ENCODE data around the gene SLC9A4.

The SLC9A4 gene

DNA sequence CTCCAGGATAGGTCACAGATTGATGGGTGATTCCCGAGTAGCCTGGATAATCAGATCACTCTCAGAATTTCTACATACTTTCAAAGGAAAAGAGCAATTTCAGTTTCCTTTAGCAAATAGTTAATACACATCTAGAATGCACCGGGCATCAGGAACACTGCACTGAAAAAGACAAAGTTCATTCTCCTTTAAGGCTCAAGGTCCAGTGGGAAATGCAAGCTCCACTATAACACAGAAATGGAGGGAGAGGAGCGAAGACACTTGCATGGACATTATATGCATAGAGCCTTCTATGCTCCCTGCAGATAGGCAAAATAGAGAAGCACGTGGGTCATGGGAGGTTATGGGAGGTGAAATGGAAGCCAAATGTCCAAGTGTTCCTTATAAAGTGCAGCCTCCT, 49.1 kb downstream of the SLC9A4 start:
- no peaks in the 10 kb centered on the region for H3K27me3 ChIP-seq (ENCODE audit: low read depth, low read length)
- H3K4me1 ChIP-seq (ENCODE audit: control insufficient read depth in 1 of 2, insufficient read depth in 2 of 2, low read length in 2 of 2) = no peaks in the 10 kb centered on the region
- H3K36me3 ChIP-seq (ENCODE audit: control insufficient read depth in 1 of 2, insufficient read depth in 2 of 2, low read length in 2 of 2) = no peaks in the 10 kb centered on the region
- no peaks in the 10 kb centered on the region for H3K9me3 ChIP-seq (ENCODE audit: control insufficient read depth in 1 of 2, low read length in 2 of 2)
- no peak overlapping the region for H3K27ac ChIP-seq (ENCODE audit: low read length)
- no peak overlapping the region for H3K4me3 ChIP-seq (ENCODE audit: low read depth in 1 of 2, low read length in 2 of 2)

GRCh38 chr2:102522890-102523289, 49.9 kb downstream of the SLC9A4 start:
- Histone ChIP-seq H3K27ac (ENCODE audit: low read length) (no peak overlapping the region), H3K4me3 (ENCODE audit: low read depth in 1 of 2, low read length in 2 of 2) (no peak overlapping the region), H3K36me3 (ENCODE audit: control insufficient read depth in 1 of 2, insufficient read depth in 2 of 2, low read length in 2 of 2) (no peaks in the 10 kb centered on the region), H3K27me3 (ENCODE audit: low read depth, low read length) (no peaks in the 10 kb centered on the region), H3K4me1 (ENCODE audit: control insufficient read depth in 1 of 2, insufficient read depth in 2 of 2, low read length in 2 of 2) (no peaks in the 10 kb centered on the region), H3K9me3 (ENCODE audit: control insufficient read depth in 1 of 2, low read length in 2 of 2) (no peaks in the 10 kb centered on the region)

- H3K36me3 ChIP-seq (ENCODE audit: control insufficient read depth in 1 of 2, insufficient read depth in 2 of 2, low read length in 2 of 2) = no peaks in the 10 kb centered on the region
- H3K27me3 ChIP-seq (ENCODE audit: low read depth, low read length) = no peaks in the 10 kb centered on the region
- no peak overlapping the region for H3K4me3 ChIP-seq (ENCODE audit: low read depth in 1 of 2, low read length in 2 of 2)
- H3K27ac ChIP-seq (ENCODE audit: low read length) = no peak overlapping the region
- H3K9me3 ChIP-seq (ENCODE audit: control insufficient read depth in 1 of 2, low read length in 2 of 2) = no peaks in the 10 kb centered on the region
- H3K4me1 ChIP-seq (ENCODE audit: control insufficient read depth in 1 of 2, insufficient read depth in 2 of 2, low read length in 2 of 2) = no peaks in the 10 kb centered on the region
Measured at GRCh38 chr2:102523651-102524050, 50.6 kb downstream of the SLC9A4 start.

GRCh38 chr2:102527086-102527485, 54.1 kb downstream of the SLC9A4 start:
- Histone ChIP-seq H3K4me1 (ENCODE audit: control insufficient read depth in 1 of 2, insufficient read depth in 2 of 2, low read length in 2 of 2) (no peaks in the 10 kb centered on the region), H3K27ac (ENCODE audit: low read length) (no peak overlapping the region), H3K9me3 (ENCODE audit: control insufficient read depth in 1 of 2, low read length in 2 of 2) (no peaks in the 10 kb centered on the region), H3K36me3 (ENCODE audit: control insufficient read depth in 1 of 2, insufficient read depth in 2 of 2, low read length in 2 of 2) (no peaks in the 10 kb centered on the region), H3K27me3 (ENCODE audit: low read depth, low read length) (no peaks in the 10 kb centered on the region), H3K4me3 (ENCODE audit: low read depth in 1 of 2, low read length in 2 of 2) (no peak overlapping the region)

DNA sequence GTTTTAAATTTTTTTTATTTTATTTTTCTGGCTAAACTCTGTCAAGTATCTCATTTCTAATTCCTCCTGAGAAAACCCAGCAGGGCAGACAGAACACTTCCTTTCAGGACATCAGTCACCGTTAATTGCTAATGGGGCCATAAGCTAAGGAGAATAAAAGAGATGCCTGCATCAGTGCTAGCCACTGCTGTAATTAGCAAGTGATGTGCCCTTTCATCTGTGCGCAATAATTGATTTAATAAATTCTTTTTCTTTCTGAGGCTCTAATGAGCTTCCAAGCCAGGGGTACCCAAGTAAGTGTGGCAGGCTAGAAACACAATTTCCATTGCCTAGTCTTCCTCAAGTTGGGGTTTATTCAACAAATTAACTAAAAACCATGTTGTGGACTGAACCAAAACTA, 65.5 kb downstream of the SLC9A4 start:
- Histone ChIP-seq H3K27ac (ENCODE audit: low read length) (no peak overlapping the region), H3K4me3 (ENCODE audit: low read depth in 1 of 2, low read length in 2 of 2) (no peak overlapping the region), H3K27me3 (ENCODE audit: low read depth, low read length) (no peaks in the 10 kb centered on the region), H3K9me3 (ENCODE audit: control insufficient read depth in 1 of 2, low read length in 2 of 2) (no peaks in the 10 kb centered on the region), H3K36me3 (ENCODE audit: control insufficient read depth in 1 of 2, insufficient read depth in 2 of 2, low read length in 2 of 2) (no peaks in the 10 kb centered on the region), H3K4me1 (ENCODE audit: control insufficient read depth in 1 of 2, insufficient read depth in 2 of 2, low read length in 2 of 2) (no peaks in the 10 kb centered on the region)

DNA sequence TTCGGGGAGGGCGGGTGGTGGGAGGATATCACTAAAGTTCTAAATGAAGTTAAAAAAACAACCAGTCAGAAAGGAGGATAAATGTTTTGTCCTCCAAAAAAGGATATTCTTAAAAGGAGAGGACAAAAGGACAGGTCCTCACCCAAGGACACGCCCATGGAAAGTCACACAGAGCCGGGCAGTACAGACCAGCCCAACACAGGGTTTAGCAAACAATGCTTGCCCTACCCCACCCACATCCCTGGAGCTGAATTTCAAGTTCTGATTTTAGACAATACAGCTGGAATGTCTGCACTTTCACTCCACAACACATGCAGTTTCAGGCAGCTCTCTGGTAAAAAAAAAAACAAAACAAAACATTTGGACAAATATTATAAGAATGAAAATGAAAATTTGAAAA, 67.9 kb downstream of the SLC9A4 start:
- Histone ChIP-seq H3K36me3 (ENCODE audit: control insufficient read depth in 1 of 2, insufficient read depth in 2 of 2, low read length in 2 of 2) (no peaks in the 10 kb centered on the region), H3K4me3 (ENCODE audit: low read depth in 1 of 2, low read length in 2 of 2) (no peak overlapping the region), H3K27me3 (ENCODE audit: low read depth, low read length) (no peaks in the 10 kb centered on the region), H3K27ac (ENCODE audit: low read length) (no peak overlapping the region), H3K4me1 (ENCODE audit: control insufficient read depth in 1 of 2, insufficient read depth in 2 of 2, low read length in 2 of 2) (no peaks in the 10 kb centered on the region), H3K9me3 (ENCODE audit: control insufficient read depth in 1 of 2, low read length in 2 of 2) (no peaks in the 10 kb centered on the region)

DNA sequence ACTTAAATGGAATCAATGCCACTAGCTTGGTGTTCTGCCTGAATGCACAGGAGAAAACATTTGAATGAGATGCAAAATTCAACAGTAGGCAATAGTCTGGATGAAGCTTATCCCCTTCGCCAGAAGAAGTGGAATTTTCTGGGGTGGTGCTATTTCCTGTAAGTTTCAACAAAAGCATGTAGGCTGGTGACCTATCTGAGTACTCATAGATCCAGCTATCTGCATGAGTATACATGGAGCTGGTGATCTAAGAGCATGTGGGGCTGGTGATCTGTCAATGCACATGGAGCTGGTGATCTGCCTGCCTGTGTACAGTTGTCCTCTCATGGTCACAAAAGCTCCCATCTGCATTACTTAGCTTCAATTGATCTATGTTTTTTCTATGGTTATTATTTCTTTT, 71.2 kb downstream of the SLC9A4 start:
- Histone ChIP-seq H3K27ac (ENCODE audit: low read length) (no peak overlapping the region), H3K4me1 (ENCODE audit: control insufficient read depth in 1 of 2, insufficient read depth in 2 of 2, low read length in 2 of 2) (no peaks in the 10 kb centered on the region), H3K36me3 (ENCODE audit: control insufficient read depth in 1 of 2, insufficient read depth in 2 of 2, low read length in 2 of 2) (no peaks in the 10 kb centered on the region), H3K4me3 (ENCODE audit: low read depth in 1 of 2, low read length in 2 of 2) (no peak overlapping the region), H3K9me3 (ENCODE audit: control insufficient read depth in 1 of 2, low read length in 2 of 2) (peaks cover 0 to 14% of the 10 kb centered on the region in 2 donors), H3K27me3 (ENCODE audit: low read depth, low read length) (no peaks in the 10 kb centered on the region)

DNA sequence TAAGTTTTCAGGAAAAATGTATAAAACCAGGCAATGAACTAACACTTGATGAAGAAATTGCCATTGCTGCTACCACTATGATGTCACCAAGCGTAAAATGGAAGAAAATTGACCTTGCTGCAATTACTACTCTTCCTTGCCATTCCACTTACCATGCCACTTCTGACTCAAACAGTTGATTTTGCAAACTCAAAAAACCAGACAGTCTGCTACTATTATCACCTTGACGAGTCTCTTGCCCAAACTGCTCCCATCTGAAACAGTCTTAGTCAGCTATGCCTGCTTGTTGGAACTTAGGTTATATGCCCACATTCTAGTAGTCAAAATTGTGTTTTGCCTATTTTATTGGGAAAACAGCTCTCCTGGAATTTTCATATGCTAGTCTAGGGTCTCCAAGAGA, 74.4 kb downstream of the SLC9A4 start:
- H3K9me3 ChIP-seq (ENCODE audit: control insufficient read depth in 1 of 2, low read length in 2 of 2) = peaks cover 4 to 18% of the 10 kb centered on the region in 2 donors
- no peaks in the 10 kb centered on the region for H3K4me1 ChIP-seq (ENCODE audit: control insufficient read depth in 1 of 2, insufficient read depth in 2 of 2, low read length in 2 of 2)
- no peak overlapping the region for H3K4me3 ChIP-seq (ENCODE audit: low read depth in 1 of 2, low read length in 2 of 2)
- H3K27me3 ChIP-seq (ENCODE audit: low read depth, low read length) = no peaks in the 10 kb centered on the region
- no peak overlapping the region for H3K27ac ChIP-seq (ENCODE audit: low read length)
- no peaks in the 10 kb centered on the region for H3K36me3 ChIP-seq (ENCODE audit: control insufficient read depth in 1 of 2, insufficient read depth in 2 of 2, low read length in 2 of 2)

GRCh38 chr2:102549027-102549426, 76.0 kb downstream of the SLC9A4 start:
- Histone ChIP-seq H3K27me3 (ENCODE audit: low read depth, low read length) (no peaks in the 10 kb centered on the region), H3K4me1 (ENCODE audit: control insufficient read depth in 1 of 2, insufficient read depth in 2 of 2, low read length in 2 of 2) (no peaks in the 10 kb centered on the region), H3K36me3 (ENCODE audit: control insufficient read depth in 1 of 2, insufficient read depth in 2 of 2, low read length in 2 of 2) (no peaks in the 10 kb centered on the region), H3K27ac (ENCODE audit: low read length) (no peak overlapping the region), H3K4me3 (ENCODE audit: low read depth in 1 of 2, low read length in 2 of 2) (no peak overlapping the region), H3K9me3 (ENCODE audit: control insufficient read depth in 1 of 2, low read length in 2 of 2) (peaks cover 4 to 18% of the 10 kb centered on the region in 2 donors)

- Histone ChIP-seq H3K36me3 (ENCODE audit: control insufficient read depth in 1 of 2, insufficient read depth in 2 of 2, low read length in 2 of 2) (no peaks in the 10 kb centered on the region), H3K4me1 (ENCODE audit: control insufficient read depth in 1 of 2, insufficient read depth in 2 of 2, low read length in 2 of 2) (no peaks in the 10 kb centered on the region), H3K27ac (ENCODE audit: low read length) (no peak overlapping the region), H3K9me3 (ENCODE audit: control insufficient read depth in 1 of 2, low read length in 2 of 2) (peaks cover 4 to 18% of the 10 kb centered on the region in 2 donors), H3K4me3 (ENCODE audit: low read depth in 1 of 2, low read length in 2 of 2) (no peak overlapping the region), H3K27me3 (ENCODE audit: low read depth, low read length) (no peaks in the 10 kb centered on the region)
Measured at GRCh38 chr2:102550151-102550550, 77.1 kb downstream of the SLC9A4 start.

DNA sequence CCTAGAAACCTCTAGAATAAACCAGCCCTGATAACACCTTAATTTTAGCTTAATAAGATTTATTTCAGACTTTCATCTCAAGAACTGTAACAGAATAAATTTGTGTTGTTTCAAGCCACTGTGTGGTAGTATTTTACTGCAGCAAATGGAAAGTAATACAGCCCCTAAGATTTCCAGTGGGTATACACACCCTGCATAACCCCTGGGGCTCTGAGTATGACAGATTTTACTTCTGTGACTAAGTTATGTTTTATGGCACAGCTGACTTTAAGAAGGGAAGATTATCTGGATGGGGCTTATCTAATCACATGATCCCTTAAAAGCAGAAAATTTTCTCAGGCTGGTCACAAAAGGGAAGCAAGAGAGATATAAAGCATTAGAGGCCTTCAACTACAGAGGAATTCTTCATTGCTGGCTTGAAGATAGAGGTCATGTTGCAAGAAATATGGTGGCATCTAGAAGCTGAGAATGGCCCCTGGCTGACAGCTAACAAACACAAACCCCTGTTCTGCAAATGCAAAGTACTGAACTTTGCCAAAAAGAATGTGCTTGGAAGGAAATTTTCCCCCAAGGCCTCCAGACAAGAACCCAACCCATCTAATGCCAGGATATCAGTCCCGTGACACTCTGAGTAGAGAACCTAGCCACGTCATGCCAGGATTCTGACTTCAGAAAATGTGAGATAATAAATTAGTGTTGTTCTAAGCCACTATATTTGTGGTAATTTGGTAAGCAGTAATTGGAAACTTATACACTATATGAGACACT, 78.5 kb downstream of the SLC9A4 start:
- H3K9me3 ChIP-seq (ENCODE audit: control insufficient read depth in 1 of 2, low read length in 2 of 2) = peaks cover 4 to 18% of the 10 kb centered on the region in 2 donors

GRCh38 chr2:102553601-102554000, 80.6 kb downstream of the SLC9A4 start:
- no peaks in the 10 kb centered on the region for H3K27me3 ChIP-seq (ENCODE audit: low read depth, low read length)
- peaks cover 4 to 6% of the 10 kb centered on the region in 2 donors for H3K9me3 ChIP-seq (ENCODE audit: control insufficient read depth in 1 of 2, low read length in 2 of 2)
- no peak overlapping the region for H3K4me3 ChIP-seq (ENCODE audit: low read depth in 1 of 2, low read length in 2 of 2)

More for the DNA sequence above, 78.5 kb downstream of the SLC9A4 start:
- no peaks in the 10 kb centered on the region for H3K36me3 ChIP-seq (ENCODE audit: control insufficient read depth in 1 of 2, insufficient read depth in 2 of 2, low read length in 2 of 2)
- H3K27me3 ChIP-seq (ENCODE audit: low read depth, low read length) = no peaks in the 10 kb centered on the region
- no peaks in the 10 kb centered on the region for H3K4me1 ChIP-seq (ENCODE audit: control insufficient read depth in 1 of 2, insufficient read depth in 2 of 2, low read length in 2 of 2)
- no peak overlapping the region for H3K4me3 ChIP-seq (ENCODE audit: low read depth in 1 of 2, low read length in 2 of 2)
- no peak overlapping the region for H3K27ac ChIP-seq (ENCODE audit: low read length)

More at GRCh38 chr2:102553601-102554000, 80.6 kb downstream of the SLC9A4 start:
- H3K4me1 ChIP-seq (ENCODE audit: control insufficient read depth in 1 of 2, insufficient read depth in 2 of 2, low read length in 2 of 2) = no peaks in the 10 kb centered on the region
- no peak overlapping the region for H3K27ac ChIP-seq (ENCODE audit: low read length)
- H3K36me3 ChIP-seq (ENCODE audit: control insufficient read depth in 1 of 2, insufficient read depth in 2 of 2, low read length in 2 of 2) = no peaks in the 10 kb centered on the region
